GM12891 (cell line): ENCODE results near the gene BTAF1.

Experiments
- POLR2A ChIP-seq: IDR thresholded peaks from 2 replicates; pipeline ENCODE4 v1.6.1; 2011; ENCODE audit warnings: low read depth, low read length, control low read depth
- POLR2AphosphoS5 ChIP-seq: IDR thresholded peaks from 2 replicates; pipeline ENCODE4 v1.6.1; 2011; ENCODE audit warnings: low read depth, low read length, control low read depth
- POU2F2 ChIP-seq: IDR thresholded peaks from 2 replicates; pipeline ENCODE4 v1.6.1; 2011; ENCODE audit warnings: low read depth, mild to moderate bottlenecking, control low read depth, low read length, moderate library complexity
- SPI1 ChIP-seq: IDR thresholded peaks from 2 replicates; pipeline ENCODE4 v1.6.1; 2011; ENCODE audit warnings: low read depth, low read length, control low read depth
- TAF1 ChIP-seq: IDR thresholded peaks from 2 replicates; pipeline ENCODE4 v1.6.1; 2011; ENCODE audit warnings: low read depth, low read length, control low read depth

DNA sequence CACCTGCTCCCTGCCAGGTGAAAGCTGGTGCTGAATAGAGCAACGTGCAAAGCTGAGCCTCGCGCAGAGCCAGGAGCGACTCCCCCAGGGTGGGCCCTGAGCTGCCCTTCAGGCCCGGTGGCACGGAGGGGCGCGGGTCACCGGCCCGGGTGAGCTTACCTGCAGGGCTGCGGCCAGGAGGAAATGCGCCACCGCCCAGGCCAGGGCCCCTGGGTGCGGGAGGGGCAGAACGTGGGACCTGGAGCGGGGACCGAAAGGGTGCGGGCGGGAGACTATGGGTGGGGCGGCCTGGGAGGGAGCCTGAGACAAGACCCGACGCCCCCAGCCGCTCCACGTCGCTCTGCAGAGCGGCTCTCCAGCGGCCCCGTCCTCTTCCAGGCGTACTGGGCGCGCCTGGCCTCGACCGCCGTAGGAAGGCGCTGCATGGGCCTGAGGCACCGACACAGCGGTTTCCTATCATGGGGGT, 122.1 kb downstream of the BTAF1 start:
- TF ChIP-seq POLR2A = no peak
- TF ChIP-seq TAF1 = no peak
- TF ChIP-seq POLR2AphosphoS5 = no peak
- TF ChIP-seq SPI1 = no peak
- TF ChIP-seq POU2F2 = no peak
